Neural progenitor cell (in vitro differentiated cells): ENCODE measurements around the gene SRXN1. TPM values are rescaled to one million over a fixed set of nuclear protein-coding genes. Genes with fewer than 3 reads are reported as not detected.
A peak's percentile ranks its signal among the peaks of the same experiment; 100 is the strongest.

ENCODE experiments used
- DNase-seq: peaks from one replicate; pipeline ENCODE4 v3.0.0-alpha.2; 2016; ENCODE audit warnings: low spot score
- H2AFZ ChIP-seq: fragments of 200-600 bp; sonication (generic); replicated peaks from 2 replicates; pipeline ENCODE4 v1.6.1; 2016; ENCODE audit warnings: antibody characterized with exemption
- H3F3A ChIP-seq: fragments of 200-600 bp; sonication (generic); 2 replicates; pipeline ENCODE4 v1.6.1; 2016; ENCODE audit warnings: antibody characterized with exemption, low read depth
- H3K27ac ChIP-seq: fragments of 200-600 bp; sonication (generic); 2 replicates; pipeline ENCODE4 v1.5.1; 2016; ENCODE audit warnings: mild to moderate bottlenecking
- H3K27me3 ChIP-seq: fragments of 200-600 bp; sonication (generic); 2 replicates; pipeline ENCODE4 v1.6.1; 2016; ENCODE audit warnings: mild to moderate bottlenecking, moderate library complexity
- H3K36me3 ChIP-seq: fragments of 200-600 bp; sonication (generic); 2 replicates; pipeline ENCODE4 v1.5.1; 2016
- H3K4me1 ChIP-seq: fragments of 200-600 bp; sonication (generic); 2 replicates; pipeline ENCODE4 v1.6.1; 2016; ENCODE audit warnings: mixed run types
- H3K4me2 ChIP-seq: fragments of 200-600 bp; sonication (generic); 2 replicates; pipeline ENCODE4 v1.6.1; 2016
- H3K4me3 ChIP-seq: fragments of 200-600 bp; sonication (generic); 2 replicates; pipeline ENCODE4 v1.5.1; 2016
- H3K79me2 ChIP-seq: fragments of 200-600 bp; sonication (generic); 2 replicates; pipeline ENCODE4 v1.6.1; 2016; ENCODE audit warnings: low read depth
- H3K9ac ChIP-seq: fragments of 200-600 bp; sonication (generic); 2 replicates; pipeline ENCODE4 v1.6.1; 2016
- H3K9me3 ChIP-seq: fragments of 200-600 bp; sonication (generic); 2 replicates; pipeline ENCODE4 v1.5.1; 2016; ENCODE audit warnings: low read depth
- H4K20me1 ChIP-seq: fragments of 200-600 bp; sonication (generic); 2 replicates; pipeline ENCODE4 v1.6.1; 2016; ENCODE audit warnings: low read depth
- H3K27ac Mint-ChIP-seq: 3 replicates; pipeline ENCODE4 v1.8.0; 2021; ENCODE audit warnings: mixed read lengths
- H3K27me3 Mint-ChIP-seq: 2 replicates; pipeline ENCODE4 v1.8.0; 2022; ENCODE audit warnings: low read depth, mild to moderate bottlenecking, inconsistent platforms, moderate library complexity, mixed read lengths; ENCODE audit not compliant: insufficient read depth
- H3K36me3 Mint-ChIP-seq: 3 replicates; pipeline ENCODE4 v1.8.0; 2021; ENCODE audit warnings: mixed read lengths
- H3K4me1 Mint-ChIP-seq: 3 replicates; pipeline ENCODE4 v1.8.0; 2021; ENCODE audit warnings: mixed read lengths
- H3K4me3 Mint-ChIP-seq: 3 replicates; pipeline ENCODE4 v1.8.0; 2021; ENCODE audit warnings: mild to moderate bottlenecking, moderate library complexity, mixed read lengths
- H3K9me3 Mint-ChIP-seq: 3 replicates; pipeline ENCODE4 v1.8.0; 2020; ENCODE audit warnings: mixed read lengths
- CTCF ChIP-seq: fragments of 200-600 bp; sonication (generic); IDR thresholded peaks from 2 replicates; pipeline ENCODE4 v1.5.1; 2017; ENCODE audit warnings: antibody characterized with exemption, mild to moderate bottlenecking
- EZH2 ChIP-seq: fragments of 200-600 bp; sonication (generic); IDR thresholded peaks from 2 replicates; pipeline ENCODE4 v1.6.1; 2017; ENCODE audit warnings: antibody characterized with exemption, mild to moderate bottlenecking, moderate library complexity
- EZH2phosphoT487 ChIP-seq: fragments of 200-600 bp; sonication (generic); IDR thresholded peaks from 2 replicates; pipeline ENCODE4 v1.6.1; 2017; ENCODE audit warnings: antibody characterized with exemption
- total RNA-seq: library from RNA; depleted of rRNA; stranded (reverse); fragments of >200 nt; gene quantifications from 2 replicates; pipeline ENCODE4 v1.2.3, GENCODE V29; 2015; ENCODE audit warnings: low replicate concordance

Gene SRXN1
- total RNA-seq, 1 donor from 2014 or later, result 6.8 TPM

- Histone ChIP-seq H3K4me1 (peaks cover 28% of the 10 kb centered on the region), H2AFZ (peak overlapping the region; percentile 73)
- peaks cover 24% of the 10 kb centered on the region for H3K27me3 Mint-ChIP-seq
Observed at GRCh38 chr20:661474-662270, 8.7 kb upstream of the SRXN1 start.

GRCh38 chr20:658731-659291, 5.8 kb upstream of the SRXN1 start:
- no peaks in the 10 kb centered on the region for H3K79me2 ChIP-seq
- DNase-seq, result no peak
- peaks cover 24% of the 10 kb centered on the region for H3K4me1 ChIP-seq
- no peak for TF ChIP-seq EZH2phosphoT487
- TF ChIP-seq CTCF, result no peak
- H3K27me3 ChIP-seq, result peaks cover 55% of the 10 kb centered on the region
- no peak overlapping the region for H3K27ac ChIP-seq
- H3K9ac ChIP-seq, result no peak overlapping the region
- peaks cover 12% of the 10 kb centered on the region for H3K4me1 Mint-ChIP-seq
- H3F3A ChIP-seq, result peaks cover 9% of the 10 kb centered on the region
- no peaks in the 10 kb centered on the region for H4K20me1 ChIP-seq
- no peak overlapping the region for H3K27ac Mint-ChIP-seq
- no peak overlapping the region for H2AFZ ChIP-seq
- H3K27me3 Mint-ChIP-seq, result peaks cover 23% of the 10 kb centered on the region
- H3K4me3 Mint-ChIP-seq, result no peak overlapping the region
- H3K36me3 ChIP-seq, result no peaks in the 10 kb centered on the region
- no peak overlapping the region for H3K4me2 ChIP-seq
- no peaks in the 10 kb centered on the region for H3K36me3 Mint-ChIP-seq
- H3K9me3 ChIP-seq, result no peaks in the 10 kb centered on the region
- no peaks in the 10 kb centered on the region for H3K9me3 Mint-ChIP-seq
- H3K4me3 ChIP-seq, result no peak overlapping the region

More at GRCh38 chr20:661474-662270, 8.7 kb upstream of the SRXN1 start:
- H3K9me3 ChIP-seq, result no peaks in the 10 kb centered on the region
- H3K4me1 Mint-ChIP-seq, result peaks cover 12% of the 10 kb centered on the region
- no peaks in the 10 kb centered on the region for H3K9me3 Mint-ChIP-seq
- no peaks in the 10 kb centered on the region for H3K36me3 Mint-ChIP-seq
- peaks cover 5% of the 10 kb centered on the region for H4K20me1 ChIP-seq
- no peaks in the 10 kb centered on the region for H3F3A ChIP-seq
- no peak overlapping the region for H3K9ac ChIP-seq
- DNase-seq, result peak; percentile 49
- H3K27me3 ChIP-seq, result peaks cover 52% of the 10 kb centered on the region
- H3K4me2 ChIP-seq, result peak overlapping the region; percentile 66
- H3K79me2 ChIP-seq, result no peaks in the 10 kb centered on the region
- no peak overlapping the region for H3K27ac Mint-ChIP-seq
- no peak overlapping the region for H3K27ac ChIP-seq
- peak overlapping the region; percentile 4 for H3K4me3 ChIP-seq
- H3K36me3 ChIP-seq, result no peaks in the 10 kb centered on the region
- H3K4me3 Mint-ChIP-seq, result peak overlapping the region; percentile 50
- TF ChIP-seq CTCF (peak; percentile 16), EZH2phosphoT487 (no peak)

GRCh38 chr20:658202-658601, 5.2 kb upstream of the SRXN1 start:
- no peak overlapping the region for H3K4me3 ChIP-seq
- Mint-ChIP-seq H3K4me3 (no peak overlapping the region), H3K27ac (no peak overlapping the region), H3K9me3 (no peaks in the 10 kb centered on the region), H3K36me3 (no peaks in the 10 kb centered on the region), H3K27me3 (peaks cover 22% of the 10 kb centered on the region), H3K4me1 (peaks cover 14% of the 10 kb centered on the region)
- no peak overlapping the region for H3K4me2 ChIP-seq
- no peak for TF ChIP-seq CTCF
- TF ChIP-seq EZH2phosphoT487, result no peak
- no peak for TF ChIP-seq EZH2
- H2AFZ ChIP-seq, result no peak overlapping the region
- peaks cover 12% of the 10 kb centered on the region for H3F3A ChIP-seq
- no peak for DNase-seq
- peaks cover 54% of the 10 kb centered on the region for H3K27me3 ChIP-seq
- H3K36me3 ChIP-seq, result no peaks in the 10 kb centered on the region
- no peak overlapping the region for H3K9ac ChIP-seq
- H3K27ac ChIP-seq, result no peak overlapping the region
- H3K4me1 ChIP-seq, result peaks cover 24% of the 10 kb centered on the region
- H4K20me1 ChIP-seq, result no peaks in the 10 kb centered on the region
- no peaks in the 10 kb centered on the region for H3K9me3 ChIP-seq
- H3K79me2 ChIP-seq, result no peaks in the 10 kb centered on the region
